HG03097 (cell line): ENCODE measurements around the gene ETV3.
A peak's percentile ranks its signal among the peaks of the same experiment; 100 is the strongest.
"Not testable (repeated sequence)": the region's sequence is repeated elsewhere in the genome, so short reads cannot be mapped to it uniquely, and the experiment has no call there.

Experiments
- ATAC-seq: cut with Tn5 transposase; IDR thresholded peaks from one replicate; pipeline ENCODE4 v1.9.1; 2021; ENCODE audit not compliant: unreplicated experiment, low FRiP score

Gene ETV3

GRCh38 chr1:157138220-157139051 is at the start of gene ETV3:
ETV3 (minus strand) TSS chr1:157138395; CDS start chr1:157136352, 2,043 bp downstream.
- ATAC-seq, result peak; percentile 82

GRCh38 chr1:157186281-157186992 is 48.2 kb upstream of the ETV3 start:
- no peak for ATAC-seq

- no peak for ATAC-seq
These were observed 45.7 kb upstream of the ETV3 start for GRCh38 chr1:157183870-157184269.

GRCh38 chr1:157182371-157182770 is 44.2 kb upstream of the ETV3 start:
- ATAC-seq, result not testable (repeated sequence)

- no peak for ATAC-seq
These were observed 43.6 kb upstream of the ETV3 start for GRCh38 chr1:157181790-157182189.

GRCh38 chr1:157181258-157181657 is 43.1 kb upstream of the ETV3 start:
- ATAC-seq, result no peak

- no peak for ATAC-seq
These were observed 40.3 kb upstream of the ETV3 start for GRCh38 chr1:157178490-157178889.

- no peak for ATAC-seq
These were observed 39.7 kb upstream of the ETV3 start for GRCh38 chr1:157177733-157178394.

GRCh38 chr1:157176591-157177121 is 38.5 kb upstream of the ETV3 start:
- no peak for ATAC-seq

GRCh38 chr1:157176016-157176415 is 37.8 kb upstream of the ETV3 start:
- no peak for ATAC-seq

- no peak for ATAC-seq
These were observed 35.8 kb upstream of the ETV3 start for GRCh38 chr1:157173900-157174410.

- not testable (repeated sequence) for ATAC-seq
These were observed 35.0 kb upstream of the ETV3 start for GRCh38 chr1:157173241-157173640.

GRCh38 chr1:157172591-157172990 is 34.4 kb upstream of the ETV3 start:
- ATAC-seq, result not testable (repeated sequence)

GRCh38 chr1:157171903-157172503 is 33.8 kb upstream of the ETV3 start:
- ATAC-seq, result not testable (repeated sequence)

GRCh38 chr1:157170677-157171515 is 32.7 kb upstream of the ETV3 start:
- ATAC-seq, result no peak

GRCh38 chr1:157168015-157168414 is 29.8 kb upstream of the ETV3 start:
- ATAC-seq, result no peak

- ATAC-seq, result no peak
These were observed 29.2 kb upstream of the ETV3 start for GRCh38 chr1:157167437-157167836.

- no peak for ATAC-seq
These were observed 28.4 kb upstream of the ETV3 start for GRCh38 chr1:157166590-157166989.

- no peak for ATAC-seq
These were observed 25.3 kb upstream of the ETV3 start for GRCh38 chr1:157163273-157164127.
